Activated CD8-positive, alpha-beta memory T cell treated with anti-CD3 and anti-CD28 coated beads, Interleukin-2, amount 50 U/mL, for 1 hour (primary cell): ENCODE results near the gene C17orf114.

ENCODE experiments used
- DNase-seq: peaks from one replicate; pipeline ENCODE4 v3.0.0-alpha.2; 2020; ENCODE audit errors: extremely low read depth

C17orf114 gene

GRCh38 chr17:4788159-4788806 is 13.8 kb downstream of the C17orf114 start:
- no peak for DNase-seq

GRCh38 chr17:4786516-4786915 is 15.6 kb downstream of the C17orf114 start:
- no peak for DNase-seq

- DNase-seq, result no peak
Observed at GRCh38 chr17:4786106-4786511, 16.0 kb downstream of the C17orf114 start, which contains the start of gene VMO1. VMO1 (minus strand) TSS chr17:4786364; CDS start chr17:4786352, 12 bp downstream.

GRCh38 chr17:4785311-4786105 is 16.6 kb downstream of the C17orf114 start:
- no peak for DNase-seq

GRCh38 chr17:4782652-4783051 is 19.5 kb downstream of the C17orf114 start:
- DNase-seq, result no peak

GRCh38 chr17:4780325-4780955 is 21.7 kb downstream of the C17orf114 start:
- no peak for DNase-seq

GRCh38 chr17:4777969-4778760 is 24.0 kb downstream of the C17orf114 start:
- DNase-seq, result no peak

GRCh38 chr17:4772235-4772613 is 29.9 kb downstream of the C17orf114 start:
- DNase-seq, result no peak

- no peak for DNase-seq
Observed at GRCh38 chr17:4771519-4772234, 30.5 kb downstream of the C17orf114 start, which contains the start of gene TM4SF5. TM4SF5 (plus strand) TSS chr17:4771886; CDS start chr17:4771923, 37 bp downstream.

- no peak for DNase-seq
Observed at GRCh38 chr17:4769628-4770027, 32.5 kb downstream of the C17orf114 start.

GRCh38 chr17:4768298-4768697 is 33.8 kb downstream of the C17orf114 start:
- no peak for DNase-seq

GRCh38 chr17:4766723-4767122 is 35.4 kb downstream of the C17orf114 start:
- DNase-seq, result no peak

GRCh38 chr17:4766201-4766600 is 35.9 kb downstream of the C17orf114 start:
- DNase-seq, result no peak

- no peak for DNase-seq
Observed at GRCh38 chr17:4764595-4764994, 37.5 kb downstream of the C17orf114 start.

- DNase-seq, result no peak
Observed at GRCh38 chr17:4759776-4760236, 42.3 kb downstream of the C17orf114 start.

GRCh38 chr17:4753392-4753791 is 48.7 kb downstream of the C17orf114 start:
- no peak for DNase-seq

GRCh38 chr17:4751932-4752331 is 50.2 kb downstream of the C17orf114 start:
- DNase-seq, result no peak
